Measurements from ENCODE around the gene LAMB1. TPM values are rescaled to one million over a fixed set of nuclear protein-coding genes. Genes with fewer than 3 reads are reported as not detected.
"Not testable (repeated sequence)": the region's sequence is repeated elsewhere in the genome, so short reads cannot be mapped to it uniquely, and the experiment has no call there.

The LAMB1 gene
- total RNA-seq, 1 donor from 2014 or later, result 104 TPM

GRCh38 chr7:107898997-107899594 lies 103.9 kb downstream of the LAMB1 start:
- H3K4me1 ChIP-seq, result peaks cover 12% of the 10 kb centered on the region

GRCh38 chr7:107892367-107892741 lies 110.6 kb downstream of the LAMB1 start:
- peak overlapping the region; percentile 70 for H3K4me3 ChIP-seq
- H3K9me3 ChIP-seq; ATAC-seq; H3K27ac ChIP-seq; H3K27me3 ChIP-seq (ENCODE audit: low read depth); DNase-seq; intact Hi-C loops (cut with DNase I): not testable (repeated sequence)
- H3K4me1 ChIP-seq, result peaks cover 26% of the 10 kb centered on the region
- peaks cover 27% of the 10 kb centered on the region for H3K36me3 ChIP-seq

More at GRCh38 chr7:107898997-107899594, 103.9 kb downstream of the LAMB1 start:
- Histone ChIP-seq H3K27ac (no peak overlapping the region), H3K4me3 (no peak overlapping the region), H3K27me3 (ENCODE audit: low read depth) (no peaks in the 10 kb centered on the region), H3K36me3 (peaks cover 47% of the 10 kb centered on the region), H3K9me3 (no peaks in the 10 kb centered on the region)
- DNase-seq, result no peak
- no peak for TF ChIP-seq CTCF (IDR thresholded peaks at IDR 0.05)
- ATAC-seq, result no peak
- intact Hi-C loops (cut with DNase I), result no loop called here

GRCh38 chr7:107891636-107892366 lies 111.2 kb downstream of the LAMB1 start:
- Histone ChIP-seq H3K9me3 (no peaks in the 10 kb centered on the region), H3K27me3 (ENCODE audit: low read depth) (no peaks in the 10 kb centered on the region), H3K27ac (peak overlapping the region; percentile 96), H3K4me3 (peak overlapping the region; percentile 70), H3K4me1 (peaks cover 26% of the 10 kb centered on the region), H3K36me3 (peaks cover 27% of the 10 kb centered on the region)
- ATAC-seq (no peak), DNase-seq (no peak)
- intact Hi-C loops (cut with DNase I), result no loop called here
- TF ChIP-seq CTCF (IDR thresholded peaks at IDR 0.05), result no peak

- H3K27me3 ChIP-seq (ENCODE audit: low read depth), result no peaks in the 10 kb centered on the region
- no peaks in the 10 kb centered on the region for H3K9me3 ChIP-seq
- ATAC-seq (peak; percentile 99 to 100), DNase-seq (peak; percentile 98)
- H3K27ac ChIP-seq, result peak within 1 kb of the TSS; percentile 96
- peak within 1 kb of the TSS; percentile 70 for H3K4me3 ChIP-seq
- peaks cover 26% of the 10 kb centered on the region for H3K4me1 ChIP-seq
- TF ChIP-seq CTCF (IDR thresholded peaks at IDR 0.05), result no peak
- intact Hi-C loops (cut with DNase I), result no loop called here
- H3K36me3 ChIP-seq, result peaks cover 25% of the 10 kb centered on the region
Measured at GRCh38 chr7:107890962-107891635, 111.9 kb downstream of the LAMB1 start, which contains the start of gene DLD. DLD (plus strand) TSS chr7:107891183; CDS start chr7:107891251, 68 bp downstream.

GRCh38 chr7:107890493-107890961 lies 112.4 kb downstream of the LAMB1 start:
- ATAC-seq, result peak in 1 of 2 donors; percentile 3
- intact Hi-C loops (cut with DNase I), result no loop called here
- H3K4me1 ChIP-seq, result peaks cover 26% of the 10 kb centered on the region
- peaks cover 19% of the 10 kb centered on the region for H3K36me3 ChIP-seq
- DNase-seq, result no peak
- peak overlapping the region; percentile 96 for H3K27ac ChIP-seq
- H3K9me3 ChIP-seq, result no peaks in the 10 kb centered on the region
- H3K4me3 ChIP-seq, result peak overlapping the region; percentile 70
- H3K27me3 ChIP-seq (ENCODE audit: low read depth), result no peaks in the 10 kb centered on the region
- no peak for TF ChIP-seq CTCF (IDR thresholded peaks at IDR 0.05)

Data from lower lobe of right lung (tissue), 2 donors.